GM19438 (cell line): ENCODE data around the gene MMP1.

Experiments
- ATAC-seq: cut with Tn5 transposase; IDR thresholded peaks from one replicate; pipeline ENCODE4 v1.9.1; 2021; ENCODE audit warnings: low read depth; ENCODE audit not compliant: unreplicated experiment

Gene MMP1

GRCh38 chr11:102798012-102798746 lies at the start of gene MMP1:
Gene MMP1, minus strand, starts transcription at chr11:102798160. Its CDS starts 68 bp downstream, at chr11:102798092.
- no peak for ATAC-seq

DNA sequence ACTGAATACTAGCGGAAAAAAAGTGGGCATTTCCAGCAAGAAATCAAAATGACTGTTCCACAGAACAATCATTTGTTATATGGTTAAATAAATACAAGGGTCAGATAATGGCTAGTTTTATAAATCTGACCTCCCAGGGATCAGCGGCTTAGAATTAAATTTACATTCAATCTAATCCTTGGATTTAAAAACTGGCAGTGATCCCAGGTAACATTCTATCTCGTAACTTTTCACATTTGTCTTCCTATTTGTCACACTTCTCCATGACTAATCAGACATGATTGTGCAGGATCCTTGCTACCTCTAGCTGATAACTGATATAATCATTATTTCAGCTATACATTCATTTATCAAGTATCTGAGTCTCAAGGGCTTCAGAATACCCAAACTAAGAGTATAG lies 48.3 kb upstream of the MMP1 start:
- no peak for ATAC-seq

- no peak for ATAC-seq
These were observed 45.5 kb upstream of the MMP1 start, which contains the start of gene MMP3 for GRCh38 chr11:102843489-102843888. Gene MMP3, minus strand, starts transcription at chr11:102843609. Its CDS starts 63 bp downstream, at chr11:102843546.

GRCh38 chr11:102842930-102843329 lies 45.0 kb upstream of the MMP1 start:
- ATAC-seq: no peak

GRCh38 chr11:102840018-102840417 lies 42.1 kb upstream of the MMP1 start:
- no peak for ATAC-seq

DNA sequence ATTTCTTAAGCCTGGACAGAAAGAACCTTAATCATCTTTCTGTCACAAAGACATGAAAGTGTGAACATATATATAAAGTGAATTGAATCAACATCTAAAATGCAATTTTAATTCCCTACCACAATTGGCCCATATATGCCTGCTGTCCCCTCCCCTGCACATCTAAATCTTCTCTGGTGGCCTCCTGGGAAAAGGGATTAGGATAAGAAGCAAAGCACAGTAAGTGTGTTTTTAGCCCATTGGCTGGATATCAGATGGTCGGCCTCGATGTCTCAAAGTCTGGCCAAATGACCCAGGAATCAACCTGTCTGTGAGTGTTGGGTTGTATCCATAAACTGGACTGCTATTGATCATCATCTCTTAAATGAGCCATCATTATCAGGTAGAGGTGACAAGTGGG lies 39.7 kb upstream of the MMP1 start:
- no peak for ATAC-seq

DNA sequence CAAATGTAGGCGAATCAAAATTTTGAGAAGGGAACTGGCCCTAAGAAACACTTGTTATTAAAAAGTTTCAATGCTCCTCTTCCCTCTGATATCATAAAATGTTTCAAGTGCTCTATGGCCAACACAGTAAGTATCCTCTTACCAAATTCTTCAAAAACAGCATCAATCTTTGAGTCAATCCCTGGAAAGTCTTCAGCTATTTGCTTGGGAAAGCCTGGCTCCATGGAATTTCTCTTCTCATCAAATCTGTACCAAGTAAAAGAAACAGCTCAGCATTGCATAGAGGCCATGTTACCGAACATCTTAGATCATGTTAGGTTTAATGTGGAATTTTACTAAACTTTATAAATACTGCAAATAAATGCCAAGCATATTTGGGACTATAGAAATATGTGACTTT lies 39.2 kb upstream of the MMP1 start:
- no peak for ATAC-seq

DNA sequence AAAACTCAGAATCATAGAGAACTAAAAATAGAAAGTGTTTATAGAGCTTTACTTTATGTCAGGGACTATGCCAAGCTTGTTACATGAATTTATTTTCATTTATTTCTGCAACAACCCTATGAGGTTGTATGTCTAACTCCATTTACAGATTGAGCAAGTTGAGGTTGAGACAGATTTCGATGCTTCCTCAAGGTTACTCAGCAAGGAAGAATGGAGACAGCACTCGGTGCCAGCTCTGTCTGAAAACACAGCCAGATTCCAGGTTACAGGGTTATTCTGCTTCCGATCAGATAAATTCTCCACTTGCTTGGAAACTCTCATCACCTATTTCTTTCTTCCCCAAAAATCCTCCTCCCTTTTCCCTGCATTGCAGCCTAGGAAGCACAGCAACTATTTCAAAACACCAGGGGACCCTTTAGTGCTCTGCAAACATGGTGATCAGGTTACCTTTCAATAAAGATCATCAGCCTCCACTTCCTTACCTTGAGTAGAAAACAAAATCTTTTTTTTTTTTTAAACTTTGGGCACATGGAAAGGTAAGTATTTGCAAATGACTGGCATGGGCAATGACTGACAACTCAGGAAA lies 38.4 kb upstream of the MMP1 start:
- ATAC-seq: no peak

GRCh38 chr11:102833731-102834130 lies 35.8 kb upstream of the MMP1 start:
- no peak for ATAC-seq

GRCh38 chr11:102832612-102833011 lies 34.7 kb upstream of the MMP1 start:
- no peak for ATAC-seq

- ATAC-seq: no peak
These were observed 33.8 kb upstream of the MMP1 start for GRCh38 chr11:102831489-102832440.

- ATAC-seq: no peak
These were observed 33.1 kb upstream of the MMP1 start for GRCh38 chr11:102831128-102831488.

GRCh38 chr11:102830001-102830727 lies 32.2 kb upstream of the MMP1 start:
- ATAC-seq: no peak

GRCh38 chr11:102829316-102830000 lies 31.5 kb upstream of the MMP1 start:
- no peak for ATAC-seq

GRCh38 chr11:102824556-102824955 lies 26.6 kb upstream of the MMP1 start:
- no peak for ATAC-seq

GRCh38 chr11:102819491-102819890 lies 21.5 kb upstream of the MMP1 start:
- no peak for ATAC-seq

DNA sequence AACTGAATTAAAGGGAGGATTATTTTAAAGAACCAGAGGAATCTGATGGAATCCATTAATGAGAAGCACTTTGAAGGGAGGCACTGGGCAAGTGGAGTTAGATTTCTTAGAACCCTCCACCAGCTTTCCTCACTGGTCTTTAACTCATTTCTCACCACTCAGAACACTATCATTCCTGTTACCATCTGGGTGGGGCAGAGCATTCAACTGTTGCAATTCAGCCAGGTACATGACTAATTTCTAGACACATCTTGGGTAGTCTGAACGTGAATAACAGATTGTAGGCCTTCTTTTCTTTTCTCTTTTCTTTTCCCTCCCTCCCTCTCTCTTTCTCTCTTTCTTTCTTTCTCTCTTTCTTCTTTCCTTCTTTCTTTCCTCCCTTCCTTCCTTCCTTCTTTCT lies 15.5 kb upstream of the MMP1 start:
- ATAC-seq: no peak

DNA sequence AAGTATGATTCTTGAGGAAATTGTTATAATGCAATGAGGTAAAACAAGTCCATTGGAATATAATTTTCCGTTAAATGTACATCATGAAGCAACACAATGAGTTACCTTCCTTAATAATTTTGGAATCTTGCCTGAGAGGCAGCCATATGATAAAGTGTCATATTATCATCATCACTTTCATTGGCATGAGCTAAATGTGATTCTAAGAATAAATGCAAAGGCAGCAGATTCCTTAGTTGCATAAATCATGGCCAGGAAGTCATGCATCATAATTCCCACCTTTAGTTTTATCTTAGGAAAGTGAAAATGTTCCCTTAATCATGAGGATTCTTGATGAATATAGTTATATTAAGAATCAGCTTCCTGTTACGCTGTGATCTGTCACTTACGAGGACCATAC lies 14.2 kb upstream of the MMP1 start:
- ATAC-seq: no peak

GRCh38 chr11:102810950-102811660 lies 13.1 kb upstream of the MMP1 start:
- no peak for ATAC-seq
